GM21529 (cell line): ENCODE data around the gene GSTA4.
"Not testable (repeated sequence)": the region's sequence is repeated elsewhere in the genome, so short reads cannot be mapped to it uniquely, and the experiment has no call there.

ENCODE experiments used
- ATAC-seq: cut with Tn5 transposase; IDR thresholded peaks from one replicate; pipeline ENCODE4 v1.9.1; 2021; ENCODE audit not compliant: unreplicated experiment

Gene GSTA4

GRCh38 chr6:53014744-53015143, 19.7 kb upstream of the GSTA4 start:
- ATAC-seq, result no peak

GRCh38 chr6:53014063-53014462, 19.0 kb upstream of the GSTA4 start:
- no peak for ATAC-seq

GRCh38 chr6:53011979-53012378, 16.9 kb upstream of the GSTA4 start:
- no peak for ATAC-seq

- ATAC-seq, result no peak
Measured at GRCh38 chr6:53010504-53010903, 15.4 kb upstream of the GSTA4 start.

- ATAC-seq, result no peak
Measured at GRCh38 chr6:53009511-53009910, 14.4 kb upstream of the GSTA4 start.

GRCh38 chr6:53009056-53009455, 14.0 kb upstream of the GSTA4 start:
- ATAC-seq, result no peak

- not testable (repeated sequence) for ATAC-seq
Measured at GRCh38 chr6:53008192-53008687, 13.2 kb upstream of the GSTA4 start.

GRCh38 chr6:53005663-53006250, 10.7 kb upstream of the GSTA4 start:
- no peak for ATAC-seq

GRCh38 chr6:52999456-52999855, 4.4 kb upstream of the GSTA4 start:
- no peak for ATAC-seq

- no peak for ATAC-seq
Measured at GRCh38 chr6:52998603-52999002, 3.5 kb upstream of the GSTA4 start.

- no peak for ATAC-seq
Measured at GRCh38 chr6:52995913-52996645, 995 bp upstream of the GSTA4 start.

GRCh38 chr6:52994839-52995088, 320 bp downstream of the GSTA4 start:
- peak; percentile 25 for ATAC-seq

GRCh38 chr6:52994031-52994838, 849 bp downstream of the GSTA4 start:
- no peak for ATAC-seq

- ATAC-seq, result no peak
Measured at GRCh38 chr6:52992980-52993920, 1.8 kb downstream of the GSTA4 start.

GRCh38 chr6:52990342-52990741, 4.7 kb downstream of the GSTA4 start:
- no peak for ATAC-seq

GRCh38 chr6:52985228-52985627, 9.9 kb downstream of the GSTA4 start:
- no peak for ATAC-seq

GRCh38 chr6:52984247-52984646, 10.8 kb downstream of the GSTA4 start:
- ATAC-seq, result peak; percentile 81

- ATAC-seq, result no peak
Measured at GRCh38 chr6:52983159-52983848, 11.8 kb downstream of the GSTA4 start.

- ATAC-seq, result no peak
Measured at GRCh38 chr6:52982680-52983079, 12.4 kb downstream of the GSTA4 start.

GRCh38 chr6:52981222-52981900, 13.7 kb downstream of the GSTA4 start:
- no peak for ATAC-seq
